Measurements from ENCODE around the gene MAP4K5.
"Not testable (repeated sequence)": the region's sequence is repeated elsewhere in the genome, so short reads cannot be mapped to it uniquely, and the experiment has no call there.

MAP4K5 gene

DNA sequence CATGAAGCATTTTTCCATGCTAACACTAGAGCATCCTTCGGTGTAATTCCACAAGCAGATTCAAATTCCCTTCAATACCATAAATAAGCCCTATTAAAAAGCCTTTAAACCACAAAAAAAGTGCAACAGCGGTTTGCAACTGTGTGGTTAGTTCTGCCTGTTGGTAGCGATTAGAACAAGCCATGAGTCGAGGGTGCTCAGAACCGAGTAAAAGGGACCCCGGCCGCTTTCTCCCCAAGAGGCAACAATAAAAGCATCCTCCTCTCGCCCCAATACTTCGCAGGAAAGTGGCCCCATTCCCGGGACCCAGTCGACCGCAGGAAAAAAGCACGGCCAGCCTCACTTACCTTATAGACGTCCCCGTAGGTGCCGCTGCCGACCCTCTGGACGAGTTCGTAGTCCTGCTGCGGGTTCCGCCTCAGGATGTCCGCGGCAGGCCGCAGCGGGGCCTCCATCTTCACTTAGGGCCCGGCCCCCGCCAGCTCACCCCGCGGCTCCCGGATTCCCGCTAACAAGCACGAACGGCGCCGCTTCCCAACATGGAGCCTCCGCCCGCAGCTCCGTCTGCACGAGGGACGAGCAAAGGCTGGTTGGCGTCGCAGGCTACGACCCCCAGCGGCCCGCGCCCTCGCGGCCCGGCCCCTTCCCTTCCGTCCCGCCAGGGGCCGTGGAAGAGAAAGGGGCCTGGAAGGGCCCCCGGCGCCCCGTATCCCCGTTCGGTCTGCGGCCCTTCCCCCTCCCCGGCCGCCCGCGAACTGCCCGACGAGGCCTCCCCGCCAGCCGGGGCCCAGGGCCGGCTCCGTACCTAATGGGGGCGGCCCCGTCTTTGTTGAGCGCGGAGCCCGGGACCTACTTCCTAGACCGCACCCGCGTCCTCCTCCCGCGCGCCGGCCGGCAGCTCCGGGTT lies 521 bp downstream of the MAP4K5 start:
- DNase-seq: peak; percentile 16

DNA sequence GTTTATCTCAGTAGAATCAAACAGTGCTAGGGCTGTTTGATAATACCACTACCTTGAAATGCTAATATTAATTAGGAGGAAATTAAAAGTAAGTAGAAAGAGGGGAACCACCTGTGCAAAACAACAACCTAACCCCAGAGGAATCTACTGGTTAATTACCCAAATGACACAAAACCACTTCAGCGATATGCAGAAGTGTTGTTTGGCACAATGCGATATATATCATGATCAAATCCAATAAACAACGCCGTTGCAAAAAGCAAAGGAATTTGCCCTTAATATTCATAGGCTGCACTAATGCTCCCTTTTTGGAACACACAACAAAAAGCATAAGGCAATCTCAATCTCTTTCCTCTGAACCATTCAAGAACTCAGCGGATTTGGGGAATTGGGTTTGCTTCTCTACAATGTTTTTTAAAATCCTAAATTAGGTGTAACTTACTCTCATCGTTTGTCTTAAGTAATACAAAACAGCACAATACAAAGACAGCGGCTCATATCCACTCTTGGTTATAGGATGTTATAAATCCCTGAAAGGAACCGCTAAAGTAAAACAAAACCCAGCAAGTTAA lies 1.5 kb downstream of the MAP4K5 start:
- no peak for DNase-seq

DNA sequence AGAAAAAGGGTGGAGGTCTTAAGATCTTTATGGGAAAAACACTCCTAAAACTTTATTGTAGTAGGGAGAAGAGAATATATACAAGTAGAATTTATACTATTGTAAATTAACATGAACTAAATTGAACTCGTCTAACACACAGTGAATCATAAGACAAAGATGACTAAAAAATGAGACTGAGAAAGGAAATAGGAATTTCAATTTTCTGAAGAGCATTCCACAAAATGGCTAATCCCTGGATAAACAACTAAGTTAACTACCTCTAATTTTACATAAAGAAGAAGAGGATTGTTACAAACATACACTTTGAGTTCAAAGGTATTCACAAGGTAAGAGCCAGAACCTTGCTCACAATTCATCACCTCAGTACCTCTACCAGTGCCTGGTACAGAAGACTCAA lies 2.0 kb downstream of the MAP4K5 start:
- DNase-seq: no peak

DNA sequence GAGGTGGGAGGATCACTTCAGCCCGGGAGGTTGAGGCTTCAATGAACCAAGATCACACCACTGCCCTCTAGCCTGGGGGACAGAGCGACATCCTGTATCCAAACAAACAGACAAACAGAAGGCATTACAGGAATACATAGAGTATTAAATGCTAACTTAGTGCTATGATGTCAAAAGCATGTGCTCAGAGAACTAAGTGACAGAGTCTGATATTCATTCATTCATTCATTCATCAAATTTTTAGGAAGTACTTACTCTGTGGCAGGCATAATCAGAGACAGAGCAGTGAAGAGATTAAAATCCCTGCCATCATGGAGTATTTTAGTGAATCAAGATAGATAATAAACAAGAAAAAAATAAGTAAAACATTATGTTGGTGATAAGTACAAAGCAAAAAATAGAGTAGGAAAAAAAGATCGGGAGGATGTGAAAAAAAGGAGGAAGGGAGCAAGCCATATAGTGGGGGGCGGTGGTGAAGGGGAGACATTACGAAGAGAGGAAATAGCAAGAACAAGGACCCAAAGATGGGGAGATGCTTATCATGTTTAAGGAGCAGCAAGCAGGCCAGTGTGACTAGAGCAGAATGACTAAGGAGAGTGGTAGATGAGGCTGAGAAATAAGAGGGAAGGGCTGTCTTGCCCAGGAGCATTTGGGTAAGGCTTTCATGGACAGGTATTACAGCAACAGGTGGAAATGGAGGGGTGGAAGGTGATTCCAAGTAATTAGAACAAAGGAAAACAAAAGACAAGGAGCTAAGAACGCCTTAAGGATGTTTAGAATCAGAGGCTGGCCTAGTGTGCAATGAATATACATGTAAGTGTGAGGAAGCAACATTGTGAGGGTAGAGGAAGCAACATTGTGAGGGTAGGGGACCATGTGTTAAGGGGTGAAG lies 2.8 kb downstream of the MAP4K5 start:
- no peak for DNase-seq

DNA sequence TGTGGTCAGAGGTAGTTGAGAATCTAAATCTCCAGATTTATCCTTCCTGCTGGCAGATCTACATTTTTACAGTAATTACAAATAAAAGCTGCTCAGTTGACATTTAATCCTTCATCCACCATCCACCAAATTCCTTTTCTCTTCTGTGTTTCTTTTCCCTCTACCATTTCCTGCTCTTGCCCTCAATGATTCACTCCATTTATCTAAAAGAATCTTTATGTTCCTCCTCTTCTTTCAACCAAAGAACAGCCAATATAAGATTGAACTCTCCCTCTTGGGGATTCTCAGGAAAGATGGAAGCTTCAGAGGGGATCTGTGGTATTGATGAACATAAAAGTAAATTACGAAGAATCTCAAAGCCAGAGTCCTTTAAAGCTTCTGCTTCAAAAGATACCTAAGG lies 4.4 kb downstream of the MAP4K5 start:
- no peak for DNase-seq

DNA sequence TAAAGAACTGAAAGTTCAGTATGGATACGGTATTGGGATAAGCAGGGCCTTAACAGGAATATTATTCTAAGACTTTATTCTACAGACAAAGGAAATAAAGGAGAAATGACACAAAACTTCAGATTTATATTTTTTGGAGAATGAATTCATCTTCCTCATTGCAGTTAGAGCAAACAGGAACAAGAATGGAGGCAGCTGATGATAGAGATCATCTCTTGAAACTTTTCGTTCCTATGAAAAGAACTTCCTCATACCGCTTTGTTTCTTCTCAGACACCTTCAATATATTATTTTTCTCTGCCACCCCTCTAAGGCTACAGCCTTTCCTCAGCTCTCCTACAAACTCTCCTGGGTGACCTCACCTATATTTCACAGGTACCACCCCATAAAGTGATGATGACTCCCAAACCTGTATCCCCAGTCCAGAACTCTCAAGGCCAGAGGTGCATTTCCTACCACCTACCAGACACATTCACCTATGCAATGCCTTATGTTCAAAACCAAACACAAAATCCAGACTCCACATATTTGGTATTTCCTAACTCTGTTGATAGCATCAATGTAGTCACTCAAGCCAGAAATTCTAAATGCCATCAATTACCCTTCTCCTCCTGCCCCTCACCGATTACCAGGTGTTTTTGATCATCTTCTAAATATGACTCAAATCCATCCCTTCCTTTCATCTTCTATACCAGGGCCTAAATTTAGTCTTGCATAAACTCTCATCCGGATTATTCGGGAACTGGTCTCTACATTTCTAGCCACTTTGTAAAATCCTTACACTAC lies 7.4 kb downstream of the MAP4K5 start:
- no peak for DNase-seq

DNA sequence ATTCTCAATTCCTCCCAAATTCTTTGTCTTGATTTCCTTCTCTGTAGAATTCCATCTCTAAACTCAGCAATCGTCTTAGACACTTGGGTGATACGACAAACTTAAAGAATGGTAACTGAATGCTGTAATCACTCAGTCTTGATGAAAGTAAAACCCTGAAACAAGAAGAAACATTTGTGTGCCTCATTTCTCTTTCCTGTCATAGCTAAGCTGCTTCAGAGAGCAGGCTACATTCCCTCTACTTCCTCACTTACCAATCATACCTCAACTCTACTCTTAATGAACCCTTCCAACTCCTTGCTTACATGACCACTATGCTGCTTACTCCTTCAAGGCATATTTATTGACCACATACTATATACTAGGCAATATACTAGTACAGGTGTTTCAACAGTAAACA lies 8.3 kb downstream of the MAP4K5 start:
- no peak for DNase-seq

DNA sequence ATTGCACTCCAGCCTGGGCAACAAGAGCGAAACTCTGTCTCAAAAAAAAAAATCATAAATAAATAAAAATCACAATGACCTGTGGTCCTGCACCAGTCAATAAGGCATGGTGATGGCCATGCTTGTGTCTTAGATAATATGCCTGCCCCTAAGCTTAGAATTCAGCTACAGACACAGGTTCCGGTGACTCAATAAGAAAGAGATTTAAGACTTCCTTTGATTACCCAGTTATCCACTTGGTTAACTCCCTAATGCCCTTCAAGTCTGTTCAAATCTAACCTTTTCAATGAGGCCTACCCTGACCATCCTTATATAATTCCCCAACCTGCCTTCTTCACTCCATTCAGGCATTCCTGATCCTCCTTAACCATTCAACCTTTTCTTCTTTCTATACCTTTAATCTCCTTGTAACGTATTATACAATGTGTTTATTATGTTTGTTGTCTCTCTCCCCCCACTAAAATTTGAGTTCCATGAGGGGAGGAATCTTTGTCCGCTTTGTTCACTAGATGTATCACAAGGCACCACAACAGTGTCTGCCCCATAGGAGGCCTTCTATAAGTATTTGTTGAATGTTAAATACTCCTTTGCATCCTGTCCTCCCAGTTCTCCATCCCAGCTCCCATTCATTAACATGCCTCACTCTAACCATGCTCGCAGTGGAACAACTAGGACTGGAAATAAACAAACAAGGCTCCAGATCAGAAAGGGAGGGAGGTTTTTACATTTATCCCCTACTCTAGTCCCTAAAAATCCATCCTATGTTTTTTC lies 8.9 kb downstream of the MAP4K5 start:
- DNase-seq: no peak

DNA sequence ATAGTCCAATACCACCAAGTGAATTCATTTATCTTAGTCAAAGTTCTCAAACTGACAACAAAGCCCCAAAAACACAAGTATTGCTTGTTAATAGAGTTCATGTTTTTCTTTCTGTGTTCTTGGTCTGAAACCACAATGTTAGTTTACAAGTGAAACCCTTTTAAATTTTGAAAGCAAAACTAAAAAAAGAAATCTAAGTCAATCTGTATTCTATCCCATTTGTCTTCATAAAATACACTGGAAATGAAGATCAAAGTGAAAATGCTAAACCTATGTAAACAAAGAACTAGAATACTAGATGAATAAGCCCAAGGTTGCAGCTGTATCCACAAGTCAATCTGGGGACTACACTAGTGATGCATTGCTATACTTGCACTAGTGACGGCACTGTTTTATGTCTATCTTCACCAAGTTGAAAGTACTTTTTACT lies 10.4 kb downstream of the MAP4K5 start:
- no peak for DNase-seq

DNA sequence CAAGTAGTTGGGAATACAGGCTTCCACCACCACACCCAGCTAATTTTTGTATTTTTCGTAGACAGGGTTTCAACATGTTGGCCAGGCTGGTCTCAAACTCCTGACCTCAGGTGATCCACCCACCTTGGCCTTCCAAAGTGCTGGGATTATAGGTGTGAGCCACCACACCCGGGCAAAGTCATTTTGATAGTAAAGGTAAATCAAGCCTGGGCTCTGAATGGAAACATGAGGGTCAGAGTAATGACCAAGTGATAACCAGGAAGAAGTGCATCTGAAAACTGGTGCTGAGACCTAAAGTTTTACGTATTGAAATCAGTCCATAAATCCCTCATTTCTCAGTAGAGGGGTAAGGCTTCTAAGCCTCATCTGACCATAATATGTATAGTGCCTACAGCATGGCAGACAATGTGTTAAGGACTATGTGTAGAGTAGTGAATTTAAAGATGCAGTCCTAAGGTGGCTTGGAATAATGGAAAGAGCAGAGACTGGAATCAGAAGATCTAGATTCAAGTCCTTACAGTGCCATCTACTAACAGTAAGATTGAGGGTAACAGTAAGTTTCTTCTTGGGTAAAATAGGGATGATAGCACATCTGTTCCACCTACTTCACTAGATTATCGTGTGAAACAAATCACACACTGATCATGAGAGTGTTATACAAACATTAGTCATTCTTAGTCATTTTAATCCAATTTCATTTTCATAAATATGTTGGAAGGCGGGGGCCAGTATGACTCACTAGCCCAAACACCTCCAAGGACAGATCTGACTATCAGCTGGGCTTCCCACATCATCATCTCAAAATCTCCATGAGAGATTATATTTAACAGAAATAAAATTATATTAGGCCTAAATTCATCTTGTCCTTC lies 11.2 kb downstream of the MAP4K5 start:
- DNase-seq: no peak

DNA sequence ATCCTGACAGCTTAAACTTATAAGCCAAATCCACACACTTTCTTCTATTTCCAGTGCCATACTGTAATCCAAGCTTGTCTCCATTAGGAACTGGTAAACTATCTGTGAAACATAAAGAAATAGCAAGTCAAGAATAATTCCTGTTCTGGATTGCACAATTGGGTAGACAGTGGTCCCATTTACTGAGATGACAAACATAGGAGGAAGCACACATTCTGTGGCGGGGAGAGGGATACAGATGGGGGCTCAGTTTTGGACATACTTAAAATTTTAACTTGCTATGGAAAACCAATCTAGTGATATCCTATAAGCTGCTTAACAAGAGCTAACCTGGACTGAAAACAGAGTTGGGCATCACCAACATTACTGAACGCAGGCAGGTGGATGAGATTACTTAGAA lies 16.3 kb downstream of the MAP4K5 start:
- DNase-seq: no peak

DNA sequence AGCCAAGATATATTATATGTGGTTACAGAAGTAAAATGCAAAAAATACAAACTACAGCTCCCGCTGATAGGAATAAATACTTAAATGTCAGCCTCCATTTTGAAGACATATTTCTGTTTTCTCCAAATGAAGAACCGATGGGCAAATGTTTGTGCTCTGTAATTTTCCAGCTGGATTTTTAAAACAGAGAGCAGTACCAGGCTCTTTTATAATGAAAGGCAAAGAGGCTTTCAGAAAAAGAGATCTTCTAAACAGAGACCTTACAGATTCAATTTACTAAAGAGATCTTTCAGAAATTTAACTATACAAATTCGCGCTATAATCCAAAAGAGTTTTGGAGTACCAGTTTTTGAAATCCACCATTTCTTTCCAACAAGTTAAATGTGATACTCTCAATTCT lies 19.9 kb downstream of the MAP4K5 start:
- no peak for DNase-seq

DNA sequence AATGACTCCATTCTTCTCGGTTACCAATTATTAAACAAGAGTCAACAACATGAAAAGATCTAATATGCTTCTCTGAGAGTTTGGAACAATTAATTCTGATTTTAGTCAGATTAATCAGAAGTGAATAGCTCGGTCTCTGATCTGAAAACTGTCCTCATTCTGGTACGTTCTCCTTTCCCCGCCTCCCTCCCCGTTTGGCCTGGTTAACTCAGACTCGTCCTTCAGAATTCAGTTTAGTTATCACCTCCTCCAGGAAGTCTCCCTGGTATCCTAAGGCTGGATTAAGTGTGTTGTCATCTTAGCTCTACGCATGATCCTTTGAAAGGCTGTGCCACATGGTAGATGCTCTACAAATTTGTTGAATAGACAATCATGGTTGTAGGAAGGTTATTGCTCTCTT lies 22.2 kb downstream of the MAP4K5 start:
- DNase-seq: no peak

DNA sequence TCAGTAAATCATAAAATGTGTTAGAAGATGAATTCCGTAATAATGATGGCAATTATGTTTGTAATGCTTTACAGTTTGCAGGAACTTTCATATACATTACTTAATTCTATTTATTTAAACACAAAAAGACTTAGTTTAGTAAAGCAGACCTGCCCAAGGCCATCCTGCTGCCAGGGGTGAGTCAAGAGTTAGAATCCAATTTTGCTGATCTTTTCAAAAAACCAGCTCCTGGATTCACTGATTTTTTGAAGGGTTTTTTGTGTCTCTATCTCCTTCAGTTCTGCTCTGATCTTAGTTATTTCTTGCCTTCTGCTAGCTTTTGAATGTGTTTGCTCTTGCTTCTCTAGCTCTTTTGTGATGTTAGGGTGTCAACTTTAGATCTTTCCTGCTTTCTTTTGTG lies 25.3 kb downstream of the MAP4K5 start:
- DNase-seq: not testable (repeated sequence)

DNA sequence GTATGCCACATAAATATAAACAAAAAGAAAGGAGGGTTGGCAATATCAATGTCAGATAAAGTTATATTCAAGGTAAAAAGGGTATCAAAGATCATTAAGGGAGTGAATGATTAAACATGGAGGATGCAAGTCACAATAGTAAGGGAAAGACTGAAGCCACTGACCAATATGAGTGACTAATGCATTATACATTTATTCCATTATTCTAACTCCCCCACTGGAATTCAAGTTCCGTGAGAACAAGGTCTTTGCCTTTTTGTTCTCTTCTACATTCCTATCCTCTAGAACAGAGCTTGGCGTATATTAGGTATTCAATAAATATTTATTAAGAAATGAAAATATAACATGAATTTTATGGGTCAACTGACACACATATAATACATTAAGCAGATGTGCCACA lies 30.7 kb downstream of the MAP4K5 start:
- DNase-seq: no peak

DNA sequence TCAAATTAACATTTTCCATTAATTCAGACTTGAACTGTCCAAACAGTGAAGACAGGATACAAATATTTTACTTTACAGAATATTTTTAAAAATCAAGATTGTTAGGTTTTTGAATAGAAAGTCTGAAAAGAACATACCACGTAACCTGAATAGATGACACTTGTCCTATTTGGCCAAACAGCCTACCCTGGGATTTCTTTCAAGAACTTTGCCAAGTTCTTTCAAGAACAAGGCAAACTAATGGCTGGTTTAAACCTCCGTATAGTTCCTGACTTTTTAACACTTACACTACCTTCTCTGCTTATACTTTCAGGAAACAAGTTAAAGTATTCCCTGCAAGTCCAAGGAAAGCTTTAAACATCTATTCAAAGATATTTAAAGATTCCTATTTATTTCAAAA lies 35.0 kb downstream of the MAP4K5 start:
- DNase-seq: no peak

DNA sequence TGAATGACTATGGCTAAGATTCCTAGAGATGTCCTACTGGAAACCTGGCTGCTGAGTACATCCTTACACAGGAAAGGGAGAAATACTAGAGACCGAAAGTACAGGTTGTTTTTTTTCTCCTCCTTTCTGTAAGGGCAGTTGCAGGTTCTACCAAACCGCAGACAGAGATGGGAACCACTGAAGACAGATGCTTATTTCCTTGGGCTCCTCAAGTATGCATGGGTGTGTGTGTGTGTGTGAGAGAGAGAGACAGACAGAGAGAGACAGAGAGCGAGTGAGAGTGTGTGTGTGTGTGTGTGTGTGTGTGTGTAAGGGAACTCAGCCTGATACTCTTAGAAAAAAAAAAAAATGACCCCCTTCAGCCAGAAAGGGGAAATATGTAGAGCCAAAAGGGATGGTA lies 42.5 kb downstream of the MAP4K5 start:
- DNase-seq: no peak

DNA sequence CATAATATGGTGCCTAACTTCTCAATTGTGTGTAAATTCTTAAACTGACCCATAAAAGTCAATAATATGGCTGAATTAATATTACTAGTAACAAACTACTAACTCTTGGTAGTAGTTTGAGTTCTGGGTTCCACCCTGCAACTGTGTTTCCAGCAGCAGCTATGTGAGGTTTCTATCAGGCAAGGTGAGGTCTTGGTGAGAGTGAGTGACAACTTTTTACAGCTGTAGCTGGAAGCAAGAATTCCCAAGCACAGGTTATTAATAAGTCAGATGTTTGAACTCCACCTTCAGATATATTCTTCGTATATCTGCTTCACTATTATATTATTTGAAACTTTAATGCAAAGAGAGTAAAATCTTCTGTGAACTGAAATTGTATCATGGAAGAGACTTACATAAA lies 43.8 kb downstream of the MAP4K5 start:
- no peak for DNase-seq

DNA sequence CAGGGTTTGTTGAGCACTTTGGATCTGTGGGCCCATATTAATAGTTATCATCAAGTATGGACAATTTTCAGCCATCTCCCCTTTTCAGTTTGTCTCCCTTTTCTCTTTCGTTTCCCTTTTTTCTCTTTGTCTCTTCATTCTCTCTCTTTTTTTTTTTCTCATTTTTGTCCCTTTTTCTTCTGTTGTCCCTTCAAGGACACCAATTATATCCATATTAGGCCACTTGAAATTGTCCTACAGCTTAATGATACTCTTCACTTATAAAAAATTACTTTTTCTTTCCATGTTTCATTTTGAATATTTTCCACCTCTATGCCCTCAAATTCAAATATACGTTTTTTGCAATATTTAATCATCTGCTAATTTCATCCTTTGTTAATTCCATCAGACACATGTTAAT lies 53.3 kb downstream of the MAP4K5 start:
- DNase-seq: no peak

DNA sequence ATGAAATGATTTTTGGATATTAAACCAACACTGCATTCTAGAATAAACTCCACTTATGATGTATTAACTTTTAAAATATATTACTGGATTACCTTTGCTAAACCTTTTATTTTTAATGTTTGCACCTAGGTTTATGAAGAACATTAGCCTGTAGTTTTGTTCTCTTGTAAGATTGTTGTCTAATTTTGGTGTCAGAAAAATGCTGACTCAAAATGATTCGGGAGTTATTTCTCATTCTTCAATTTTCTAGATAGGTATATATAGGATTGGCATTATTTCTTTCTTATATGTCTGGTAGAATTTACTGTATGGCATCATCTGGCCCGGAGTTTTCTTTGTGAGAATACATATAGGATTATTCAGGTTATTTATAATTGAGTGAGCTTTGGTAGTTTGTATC lies 54.6 kb downstream of the MAP4K5 start:
- DNase-seq: no peak

DNA sequence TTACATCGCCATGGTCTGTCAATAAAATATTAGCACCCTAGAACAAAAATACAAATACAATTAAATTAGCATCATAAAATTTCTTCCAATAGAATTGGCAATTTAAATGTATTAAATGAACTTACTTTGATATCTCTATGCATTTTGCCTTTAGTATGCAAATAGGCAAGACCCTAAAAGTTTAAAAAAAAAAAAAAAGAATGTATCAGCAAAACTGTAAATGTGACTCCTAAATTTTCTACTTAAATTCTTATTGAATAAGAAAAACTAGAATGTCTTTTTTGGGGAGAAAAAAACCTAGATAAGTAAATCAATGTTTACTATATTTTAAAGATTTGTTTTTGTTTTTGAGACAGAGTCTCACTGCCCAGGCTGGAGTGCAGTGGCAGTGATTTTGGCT lies 56.2 kb downstream of the MAP4K5 start:
- no peak for DNase-seq

Measured in CD4-positive, alpha-beta T cell treated with Interleukin-15 for 1 hour (primary cell).